Stimulated activated CD4-positive, alpha-beta T cell treated with anti-CD3 and anti-CD28 coated beads, Interleukin-2, amount 100 ng/mL, for 48 hours (primary cell): Measurements from ENCODE around the gene CPA5.
"Not testable (repeated sequence)": the region's sequence is repeated elsewhere in the genome, so short reads cannot be mapped to it uniquely, and the experiment has no call there.

Source experiments
- DNase-seq, 2 donors: peaks; one replicate each; pipeline ENCODE4 v3.0.0-alpha.2; 2020

CPA5 gene, protein sequence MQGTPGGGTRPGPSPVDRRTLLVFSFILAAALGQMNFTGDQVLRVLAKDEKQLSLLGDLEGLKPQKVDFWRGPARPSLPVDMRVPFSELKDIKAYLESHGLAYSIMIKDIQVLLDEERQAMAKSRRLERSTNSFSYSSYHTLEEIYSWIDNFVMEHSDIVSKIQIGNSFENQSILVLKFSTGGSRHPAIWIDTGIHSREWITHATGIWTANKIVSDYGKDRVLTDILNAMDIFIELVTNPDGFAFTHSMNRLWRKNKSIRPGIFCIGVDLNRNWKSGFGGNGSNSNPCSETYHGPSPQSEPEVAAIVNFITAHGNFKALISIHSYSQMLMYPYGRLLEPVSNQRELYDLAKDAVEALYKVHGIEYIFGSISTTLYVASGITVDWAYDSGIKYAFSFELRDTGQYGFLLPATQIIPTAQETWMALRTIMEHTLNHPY

DNA sequence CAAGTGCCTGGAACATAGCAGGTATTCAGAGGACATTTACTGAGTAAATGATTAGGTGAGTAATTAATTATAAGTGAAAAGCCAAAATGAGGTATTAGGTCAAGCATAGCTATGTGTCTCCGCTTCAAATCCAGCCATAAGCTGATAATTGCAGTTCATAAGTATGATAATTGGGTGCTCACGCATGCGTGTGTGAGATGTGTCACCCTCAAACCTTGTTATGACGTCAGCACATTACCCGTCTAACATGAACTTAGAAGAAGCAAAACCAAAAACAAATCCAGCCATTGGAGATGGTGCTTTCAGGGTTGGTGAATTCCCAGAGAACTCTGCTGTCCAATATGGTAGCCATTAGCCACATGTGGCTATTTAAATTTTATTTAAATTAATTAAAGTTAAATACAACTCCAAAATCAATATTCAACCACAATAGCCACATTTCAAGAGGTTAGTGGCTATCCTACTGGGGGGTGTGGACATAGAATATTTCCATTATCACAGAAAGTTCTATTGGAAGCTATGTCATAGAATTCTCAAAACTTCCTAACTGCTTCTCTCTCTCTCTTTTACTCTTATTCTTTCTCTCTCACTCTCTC lies at the start of gene CPA5:
Gene CPA5 (plus strand): TSS at position 546 of the 596 bp plus-strand sequence. CDS start 1,670 bp downstream, outside the sequence.
- DNase-seq = no peak

DNA sequence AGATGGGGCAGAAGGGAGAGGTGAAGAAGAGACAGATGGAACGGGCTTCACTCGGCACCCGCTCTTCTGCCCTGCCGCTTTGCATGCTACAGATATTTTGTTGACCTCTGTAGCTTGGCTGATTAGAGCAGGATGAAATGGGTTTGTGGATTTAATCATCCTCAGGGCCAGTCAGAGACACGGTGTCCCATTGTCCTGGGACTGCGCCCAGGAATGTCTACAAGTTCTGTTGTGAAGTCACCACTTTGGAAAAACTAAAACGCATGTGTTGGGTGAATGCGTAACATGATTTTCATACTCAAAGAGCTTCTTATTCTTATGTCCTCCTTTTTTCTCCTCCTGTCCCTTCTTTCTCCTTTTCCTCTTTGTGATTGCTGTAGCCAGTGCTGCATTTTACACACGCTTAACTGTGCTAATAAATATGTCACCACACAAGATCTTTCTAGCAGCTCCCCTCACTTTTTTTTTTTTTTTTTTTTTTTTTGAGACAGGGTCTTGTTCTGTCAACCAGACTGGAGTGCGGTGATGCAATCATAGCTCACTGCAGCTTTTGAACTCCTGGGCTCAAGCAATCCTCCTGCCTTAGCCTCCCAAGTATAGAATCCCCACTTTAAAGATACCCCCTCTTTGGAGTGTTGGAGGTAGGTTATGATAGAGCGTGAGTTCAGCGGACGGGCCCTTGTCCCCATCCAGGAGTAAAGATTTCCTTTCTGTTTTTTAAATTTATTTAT lies 48.2 kb upstream of the CPA5 start:
- no peak for DNase-seq

DNA sequence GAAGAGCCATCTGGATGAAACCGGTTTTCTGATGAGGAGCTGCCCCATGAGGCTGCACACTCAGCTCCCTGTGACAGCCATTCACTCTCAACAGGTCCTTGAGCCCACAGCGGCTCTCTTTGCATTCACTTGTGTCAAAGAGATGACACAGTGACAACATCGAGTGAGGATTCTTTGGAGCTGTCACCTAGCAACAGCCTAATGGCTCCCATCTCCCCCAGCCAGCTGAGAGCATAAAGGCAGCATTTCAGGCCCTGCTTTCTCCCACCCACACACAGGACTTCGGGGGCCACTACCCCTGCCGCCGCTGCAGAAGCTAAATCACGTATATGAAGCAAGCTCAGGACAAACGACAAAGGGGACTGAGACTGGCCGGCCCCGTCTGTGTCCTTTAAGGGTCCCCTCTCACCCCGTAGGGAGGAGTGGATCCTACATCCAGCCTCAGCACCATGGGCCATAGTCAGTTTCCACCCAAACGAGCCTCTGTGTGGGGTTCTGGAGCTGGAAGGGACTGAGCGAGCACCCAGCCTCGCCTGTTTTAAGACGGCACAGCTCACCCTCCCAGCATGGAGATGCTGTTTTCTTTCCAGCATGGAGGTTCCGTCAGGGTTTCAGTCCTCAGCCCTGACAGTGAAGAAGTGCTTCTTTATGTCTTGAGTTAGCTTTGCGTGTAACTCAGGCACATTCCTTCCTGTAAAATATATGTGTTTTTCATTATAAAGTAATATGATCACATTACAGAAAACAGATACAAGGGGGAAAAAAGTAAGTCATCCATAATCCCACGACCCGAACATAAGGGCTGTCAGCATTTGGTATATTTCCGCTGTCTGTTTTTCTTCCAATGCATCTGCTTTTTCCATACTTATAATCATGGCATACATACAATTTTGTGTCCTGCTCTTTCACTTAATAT lies 46.7 kb upstream of the CPA5 start:
- DNase-seq = no peak

DNA sequence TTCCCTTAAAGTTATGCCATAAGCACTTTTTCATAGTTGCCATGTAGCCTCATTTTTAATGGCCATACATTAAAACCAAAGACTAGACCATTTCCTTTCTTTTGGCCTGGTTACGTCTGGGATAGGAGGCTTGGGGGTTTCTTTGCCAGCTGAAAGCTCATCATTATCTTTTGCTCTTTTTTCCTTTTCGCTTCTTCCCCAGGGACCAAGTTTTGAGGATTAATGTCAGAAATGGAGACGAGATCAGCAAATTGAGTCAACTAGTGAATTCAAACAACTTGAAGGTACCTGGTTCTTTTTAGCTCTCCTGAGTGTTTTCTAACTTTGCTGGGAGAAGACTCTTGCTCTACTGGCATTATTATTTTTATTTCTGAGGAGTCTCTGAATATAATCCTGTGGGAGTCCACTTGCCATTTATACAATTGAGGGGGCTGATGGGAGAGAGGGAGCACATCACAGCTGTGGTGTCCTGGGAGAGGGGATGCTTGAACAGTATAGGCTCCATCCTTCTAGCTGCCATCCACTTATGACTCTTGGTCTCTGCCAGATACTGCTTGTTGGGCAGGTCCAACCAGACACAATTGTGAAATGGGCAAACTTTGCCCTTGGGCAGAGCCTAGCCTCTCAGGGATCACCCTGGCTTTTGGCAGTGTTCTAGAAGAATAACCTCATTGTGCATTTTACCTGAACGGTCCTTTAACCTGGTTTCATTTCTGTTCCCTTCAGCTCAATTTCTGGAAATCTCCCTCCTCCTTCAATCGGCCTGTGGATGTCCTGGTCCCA lies 45.9 kb upstream of the CPA5 start:
- no peak for DNase-seq

DNA sequence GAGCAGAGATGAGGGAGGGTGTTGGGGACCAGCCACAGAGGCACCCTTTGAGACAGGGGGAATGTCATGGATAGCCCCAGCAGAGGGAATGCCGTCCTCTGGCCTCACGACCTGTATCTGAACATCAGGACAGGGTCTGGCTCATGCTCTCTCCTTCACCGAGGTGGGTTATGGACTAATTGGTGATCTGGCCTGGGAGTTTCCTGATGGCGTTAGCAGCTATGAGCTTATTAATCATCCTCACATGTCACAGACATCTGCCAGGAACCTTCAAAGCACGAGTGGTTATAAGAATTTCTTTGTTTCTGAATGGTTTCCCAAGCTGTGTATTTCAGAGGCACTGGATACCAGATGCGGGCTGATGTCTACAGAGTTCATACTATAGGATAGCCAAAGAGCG lies 44.8 kb upstream of the CPA5 start:
- DNase-seq = no peak

DNA sequence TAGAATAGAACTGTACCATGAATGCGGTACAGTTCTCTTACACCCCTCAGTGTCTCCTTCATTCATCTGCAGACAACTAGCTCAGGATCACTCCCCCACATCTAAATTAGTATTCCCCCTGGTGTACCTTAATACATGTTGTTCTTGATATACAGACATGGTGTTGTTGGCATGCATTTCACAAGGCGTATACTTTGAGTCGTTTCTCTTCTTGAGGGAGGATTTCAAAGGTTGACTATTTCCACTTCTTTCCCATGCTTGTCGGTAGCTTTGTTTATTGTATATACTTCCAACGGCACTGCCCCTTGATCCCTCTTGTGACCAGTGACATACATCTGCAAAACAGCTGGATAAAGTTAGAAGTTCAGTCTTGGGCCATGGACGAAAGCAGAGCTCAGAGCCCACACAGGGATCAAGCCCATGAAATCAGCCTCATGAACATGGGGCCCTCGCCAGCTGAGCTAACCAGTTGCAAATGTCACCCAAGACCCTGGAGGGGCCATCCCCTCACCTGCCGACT lies 43.1 kb upstream of the CPA5 start:
- DNase-seq = no peak

DNA sequence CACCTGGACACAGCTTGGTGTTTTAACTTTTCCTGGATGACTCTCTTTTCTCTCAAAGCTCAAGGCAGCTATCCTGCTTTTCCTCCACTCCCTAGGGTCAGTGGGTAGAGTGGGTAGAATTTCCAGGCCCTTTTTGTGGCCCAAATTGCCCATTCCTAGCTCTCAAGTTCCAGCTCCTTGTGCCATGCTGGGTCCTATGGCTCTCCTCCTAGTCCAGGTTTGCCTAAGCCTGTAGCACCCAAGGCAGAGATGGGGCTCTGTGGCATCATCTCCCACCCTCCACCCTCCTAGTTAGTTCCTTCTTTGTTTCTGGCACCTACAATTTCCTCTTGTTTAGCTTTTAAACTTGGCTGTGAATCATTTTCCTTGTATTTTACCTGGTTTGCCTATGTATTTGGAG lies 42.0 kb upstream of the CPA5 start:
- no peak for DNase-seq

DNA sequence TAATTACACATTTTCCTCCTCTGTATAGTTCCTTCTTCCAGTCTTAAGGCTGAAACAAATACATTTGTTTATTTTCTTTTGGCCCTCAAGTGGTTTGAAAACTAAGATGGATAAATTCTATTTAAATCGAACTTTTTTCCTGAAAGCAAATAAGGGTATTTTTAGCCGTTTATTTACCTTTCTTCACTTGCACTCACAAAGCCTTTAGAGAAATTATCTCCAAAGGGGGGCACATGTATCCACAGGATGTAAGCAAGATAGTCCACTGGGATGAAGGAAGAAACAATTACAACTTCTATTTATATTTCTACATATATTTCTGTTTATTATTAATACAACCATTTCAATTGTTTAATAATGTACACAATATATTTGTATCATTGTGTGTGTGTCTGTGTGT lies 41.5 kb upstream of the CPA5 start:
- no peak for DNase-seq

DNA sequence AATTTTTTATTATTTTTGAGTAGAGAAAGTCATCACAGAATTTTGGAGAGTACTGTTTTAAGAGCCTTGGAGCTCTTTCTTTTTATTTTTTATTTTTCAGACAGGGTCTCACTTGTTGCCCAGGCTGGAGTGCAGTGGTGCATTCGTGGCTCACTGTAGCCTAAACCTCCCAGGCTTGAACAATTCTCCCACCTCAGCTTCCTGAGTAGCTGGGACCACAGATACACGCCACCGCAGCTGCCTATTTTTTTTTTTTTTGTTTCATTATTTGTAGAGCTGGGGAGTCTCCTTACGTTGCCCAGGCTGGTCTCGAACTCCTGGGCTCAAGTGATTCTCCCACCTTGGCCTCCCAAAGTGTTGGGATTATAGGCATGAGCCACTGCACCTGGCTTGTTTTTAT lies 41.1 kb upstream of the CPA5 start:
- DNase-seq = no peak

DNA sequence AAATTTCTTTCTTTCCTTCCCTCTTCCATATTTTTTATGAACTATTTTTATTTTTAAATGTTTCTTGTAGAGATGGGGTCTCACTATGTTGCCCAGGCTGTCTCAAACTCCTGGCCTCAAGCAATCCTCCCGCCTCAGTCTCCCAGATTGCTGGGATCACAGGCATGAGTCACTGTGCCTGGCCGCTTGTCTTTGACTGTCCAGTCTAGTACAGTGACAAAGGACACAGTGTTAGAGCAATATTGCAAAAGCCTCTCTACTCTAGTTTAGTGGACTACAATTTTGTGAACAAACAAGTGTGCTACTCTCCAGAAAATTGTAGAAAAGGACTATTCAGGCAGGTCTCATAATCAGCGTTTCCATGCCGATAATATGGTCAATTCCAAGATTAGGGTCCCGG lies 40.6 kb upstream of the CPA5 start:
- no peak for DNase-seq

DNA sequence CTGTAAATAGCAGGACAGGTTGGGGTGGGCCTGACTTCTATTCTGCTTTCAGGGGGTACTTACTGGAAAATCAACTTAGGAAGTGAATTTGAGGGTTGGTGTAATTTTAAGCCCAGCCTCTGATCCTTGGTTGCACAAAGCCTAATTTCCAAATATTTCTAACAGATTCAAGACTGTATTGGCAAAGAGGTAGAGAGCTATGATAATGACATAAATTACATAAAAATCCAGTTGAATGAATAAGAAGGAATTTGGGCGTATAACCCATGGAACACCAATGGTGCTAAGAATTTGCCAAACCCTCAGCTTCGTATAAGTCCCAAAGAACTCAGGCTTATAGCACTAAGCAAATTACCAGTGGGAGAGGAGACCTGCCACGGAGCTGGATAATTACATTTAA lies 39.7 kb upstream of the CPA5 start:
- no peak for DNase-seq

DNA sequence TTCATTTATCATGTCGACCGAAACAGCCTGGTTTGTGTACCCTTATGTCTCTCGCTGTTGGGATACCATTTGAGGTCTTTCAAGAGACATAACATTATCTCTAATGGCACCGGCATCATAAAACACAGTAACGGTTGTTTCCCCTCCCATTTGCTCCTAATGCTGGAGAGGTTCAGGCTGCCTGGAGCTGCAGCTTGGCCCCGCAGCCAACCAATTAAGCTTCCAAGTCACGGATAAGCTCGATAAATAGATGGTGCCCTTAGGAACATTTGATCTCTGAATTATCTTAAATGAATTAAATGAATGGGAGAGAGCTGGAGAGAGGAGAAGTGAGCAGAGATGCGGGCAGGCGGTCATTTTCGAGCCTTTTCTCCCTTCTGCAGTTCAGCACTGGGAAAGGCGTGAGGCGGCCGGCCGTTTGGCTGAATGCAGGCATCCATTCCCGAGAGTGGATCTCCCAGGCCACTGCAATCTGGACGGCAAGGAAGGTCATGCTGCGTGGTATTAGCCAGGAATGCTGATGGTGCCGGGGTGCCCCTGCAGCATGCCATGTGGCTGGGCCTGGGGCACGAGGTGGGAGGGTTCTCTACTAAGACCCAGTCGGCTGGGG lies 39.1 kb upstream of the CPA5 start:
- no peak for DNase-seq

DNA sequence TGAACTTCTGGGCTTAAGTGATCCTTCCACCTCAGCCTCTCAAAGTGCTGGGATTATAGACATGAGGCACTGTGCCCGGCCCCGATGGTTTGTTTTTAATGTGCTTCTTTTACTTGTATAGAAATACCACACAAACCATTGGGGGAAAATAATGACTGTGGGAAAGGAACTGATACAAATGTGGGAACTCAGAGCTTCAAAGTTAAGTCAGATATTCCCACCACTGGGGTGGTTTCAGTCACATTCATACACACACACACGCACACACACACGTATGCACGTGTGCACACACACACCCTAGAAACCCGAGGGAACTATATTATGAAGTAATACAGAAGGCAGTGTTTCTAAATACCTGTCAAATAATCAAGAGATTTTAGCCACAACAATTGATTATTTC lies 34.6 kb upstream of the CPA5 start:
- peak in 1 of 2 donors; percentile 4 for DNase-seq

DNA sequence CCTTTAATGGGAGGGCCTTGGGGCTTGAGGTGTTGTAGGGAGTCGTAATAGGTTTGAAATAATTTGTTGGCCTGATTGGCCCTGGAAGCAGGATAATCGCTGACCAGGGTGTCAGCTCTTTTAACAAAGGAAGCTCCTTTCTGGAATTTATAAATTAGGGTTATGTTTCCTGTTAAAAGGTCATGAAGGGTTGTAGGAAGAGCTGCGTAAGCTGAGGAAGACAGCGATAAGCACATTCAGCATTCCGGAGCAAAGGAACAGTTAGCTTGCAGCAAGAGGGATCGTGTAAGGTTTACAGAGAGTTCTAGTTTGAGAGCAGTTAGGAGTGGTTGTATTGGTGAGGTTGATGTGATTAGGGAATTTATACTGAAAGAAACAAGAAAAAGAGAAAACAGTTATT lies 30.3 kb upstream of the CPA5 start:
- DNase-seq = no peak

DNA sequence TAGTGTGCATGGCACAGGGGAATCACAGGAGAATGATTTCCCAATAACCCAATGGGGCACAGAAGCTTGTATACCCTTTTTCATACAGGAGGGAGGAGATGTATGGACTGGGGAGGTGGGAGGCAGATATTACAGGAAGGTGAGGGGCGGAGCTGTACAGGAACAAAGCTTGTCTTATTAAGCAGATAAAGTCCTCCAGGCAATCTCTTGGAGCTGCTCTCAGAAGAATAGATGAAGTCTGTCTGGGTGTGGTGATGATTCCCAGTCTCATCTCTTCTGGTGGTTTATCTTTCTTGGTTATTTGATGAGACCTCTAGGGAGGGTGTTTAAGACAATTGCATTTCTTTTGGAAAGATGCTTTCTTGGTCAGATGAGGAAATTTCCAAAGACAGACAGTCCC lies 25.1 kb upstream of the CPA5 start:
- no peak for DNase-seq

DNA sequence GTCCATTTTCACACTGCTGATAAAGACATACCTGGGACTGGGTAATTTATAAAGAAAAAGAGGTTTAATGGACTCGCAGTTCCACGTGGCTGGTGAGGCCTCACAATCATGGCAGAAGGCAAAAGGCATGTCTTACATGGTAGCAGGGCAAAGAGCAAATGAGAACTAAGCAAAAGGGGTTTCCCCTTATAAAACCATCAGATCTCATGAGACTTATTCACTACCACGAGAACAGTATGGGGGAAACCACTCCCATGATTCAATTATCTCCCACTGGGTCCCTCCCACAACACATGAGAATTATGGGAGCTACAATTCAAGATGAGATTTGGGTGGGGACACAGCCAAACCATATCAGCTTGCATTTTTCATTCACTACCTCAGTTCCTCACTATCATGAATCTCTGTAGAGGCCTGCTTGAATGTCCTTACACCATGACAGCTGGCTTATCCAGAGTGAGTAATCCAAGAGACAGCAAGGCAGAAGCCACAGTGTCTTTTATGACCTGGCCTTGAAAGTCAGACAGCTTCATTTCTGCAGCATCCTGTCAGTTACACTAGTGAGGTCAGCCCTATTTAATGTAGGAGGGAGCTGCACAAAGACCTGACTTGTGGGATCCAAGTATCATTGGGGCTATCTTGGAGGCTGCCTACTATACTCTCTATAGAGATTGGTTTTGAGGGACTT lies 22.9 kb upstream of the CPA5 start:
- not testable (repeated sequence) for DNase-seq

DNA sequence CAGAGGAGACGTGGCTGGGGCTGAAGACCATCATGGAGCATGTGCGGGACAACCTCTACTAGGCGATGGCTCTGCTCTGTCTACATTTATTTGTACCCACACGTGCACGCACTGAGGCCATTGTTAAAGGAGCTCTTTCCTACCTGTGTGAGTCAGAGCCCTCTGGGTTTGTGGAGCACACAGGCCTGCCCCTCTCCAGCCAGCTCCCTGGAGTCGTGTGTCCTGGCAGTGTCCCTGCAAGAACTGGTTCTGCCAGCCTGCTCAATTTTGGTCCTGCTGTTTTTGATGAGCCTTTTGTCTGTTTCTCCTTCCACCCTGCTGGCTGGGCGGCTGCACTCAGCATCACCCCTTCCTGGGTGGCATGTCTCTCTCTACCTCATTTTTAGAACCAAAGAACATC lies 22.0 kb upstream of the CPA5 start:
- no peak for DNase-seq

DNA sequence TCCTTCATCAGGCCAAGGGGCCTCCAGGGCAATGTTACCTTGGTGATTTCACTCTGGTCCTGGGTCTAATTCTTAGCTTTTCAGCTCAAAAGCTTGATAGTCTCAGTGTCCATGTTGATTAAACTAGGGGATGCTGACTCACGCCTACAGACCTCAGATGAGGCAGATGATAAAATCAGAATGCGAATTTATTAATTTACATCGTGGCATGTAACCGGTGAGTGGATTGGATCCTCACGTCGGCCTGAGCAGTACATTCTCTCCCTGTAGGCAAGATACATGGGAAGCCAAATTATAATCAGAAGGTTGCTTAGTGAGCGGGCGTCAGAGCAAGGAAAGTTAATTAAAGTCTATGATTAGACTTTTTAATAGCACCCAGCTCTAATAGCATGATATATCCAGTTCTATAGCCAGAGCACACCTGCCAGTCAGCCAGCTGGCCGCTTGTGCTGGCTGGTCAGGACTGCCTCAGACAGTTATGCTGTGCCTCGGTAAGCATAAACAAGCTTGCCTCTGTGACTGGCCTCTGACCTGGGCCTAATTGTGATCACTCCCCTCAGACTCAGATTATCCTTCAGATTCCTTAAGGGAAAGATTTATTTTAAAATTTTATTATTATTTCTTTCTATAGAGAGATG lies 20.2 kb upstream of the CPA5 start:
- no peak for DNase-seq

DNA sequence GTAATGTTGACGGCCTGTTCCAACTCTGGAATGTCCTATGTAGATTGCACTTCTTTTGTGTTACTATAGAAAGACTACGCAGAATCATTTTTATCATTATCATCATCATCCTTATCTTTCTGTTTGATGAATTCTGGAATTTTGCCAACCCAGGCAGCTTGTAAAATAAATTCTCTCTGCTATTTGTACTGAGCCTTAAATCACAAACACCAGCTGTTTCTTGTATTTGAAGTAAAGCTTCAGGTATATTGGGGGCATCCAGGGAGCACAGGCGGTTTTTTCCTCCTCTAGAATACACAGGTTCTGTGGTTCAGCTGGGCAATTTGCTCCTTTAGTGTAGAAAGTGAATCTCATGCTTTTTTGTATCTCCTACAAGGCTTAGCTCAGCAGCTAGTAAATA lies 14.9 kb upstream of the CPA5 start:
- DNase-seq = no peak
